ENCODE measurements around the gene FAM78A. TPM values are rescaled to one million over a fixed set of nuclear protein-coding genes. Genes with fewer than 3 reads are reported as not detected.
"Not testable (repeated sequence)": the region's sequence is repeated elsewhere in the genome, so short reads cannot be mapped to it uniquely, and the experiment has no call there.

FAM78A gene
- total and polyA plus RNA-seq, 2 experiments from 2014 or later, result 0.23 to 1.1 TPM

DNA sequence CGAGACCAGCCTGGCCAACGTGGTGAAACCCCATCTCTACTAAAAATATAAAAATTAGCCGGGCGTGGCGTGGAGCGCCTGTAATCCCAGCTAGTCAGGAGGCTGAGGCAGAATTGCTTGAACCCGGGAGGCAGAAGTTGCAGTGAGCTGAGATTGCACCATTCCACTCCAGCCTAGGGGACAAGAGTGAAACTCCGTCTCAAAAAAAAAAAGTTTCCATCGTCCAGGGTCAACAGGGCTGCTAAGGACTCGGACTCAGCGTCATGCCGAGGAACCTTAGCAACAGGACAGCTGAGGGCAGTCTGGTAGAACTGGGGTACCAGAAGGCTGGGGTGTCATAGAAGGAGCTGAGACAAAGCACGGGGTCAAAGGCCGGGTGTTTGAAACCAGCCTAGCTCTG lies 21.7 kb downstream of the FAM78A start:
- in situ Hi-C loops (cut with MboI), result no loop called here
- DNase-seq, result no peak
- Histone ChIP-seq H3K4me2 (ENCODE audit: unreplicated experiment) (no peak overlapping the region), H4K20me1 (ENCODE audit: insufficient read depth) (no peaks in the 10 kb centered on the region), H3K27me3 (replicated peaks; ENCODE audit: insufficient read depth) (no peaks in the 10 kb centered on the region), H3K27ac (no peak overlapping the region), H3K9me3 (ENCODE audit: low read depth) (no peaks in the 10 kb centered on the region), H3K9me2 (ENCODE audit: insufficient read depth) (no peaks in the 10 kb centered on the region), H3K4me1 (ENCODE audit: insufficient read depth) (peaks cover 10% of the 10 kb centered on the region), H3K79me2 (ENCODE audit: insufficient read depth) (no peaks in the 10 kb centered on the region), H3K4me3 (no peak overlapping the region), H3K9ac (no peak overlapping the region), H2AFZ (no peak overlapping the region), H3F3A (ENCODE audit: insufficient read depth) (peaks cover 6% of the 10 kb centered on the region; the same call in 1 of the 2 replicates), H3K36me3 (ENCODE audit: low read depth) (no peaks in the 10 kb centered on the region)
- no peak for TF ChIP-seq EZH2 (IDR thresholded peaks at IDR 0.05; ENCODE audit: insufficient read depth, poor library complexity, severe bottlenecking)
- TF ChIP-seq EZH2phosphoT487 (IDR thresholded peaks at IDR 0.05; ENCODE audit: insufficient read depth, low read depth), result no peak
- 96 to 98% methylated on average over 13 to 14 of the region's 14 CpGs for WGBS, 2 experiments (ENCODE audit: low coverage in 1 of 2, low lambda C conversion rate in 2 of 2, missing lambda C conversion rate in 2 of 2)

DNA sequence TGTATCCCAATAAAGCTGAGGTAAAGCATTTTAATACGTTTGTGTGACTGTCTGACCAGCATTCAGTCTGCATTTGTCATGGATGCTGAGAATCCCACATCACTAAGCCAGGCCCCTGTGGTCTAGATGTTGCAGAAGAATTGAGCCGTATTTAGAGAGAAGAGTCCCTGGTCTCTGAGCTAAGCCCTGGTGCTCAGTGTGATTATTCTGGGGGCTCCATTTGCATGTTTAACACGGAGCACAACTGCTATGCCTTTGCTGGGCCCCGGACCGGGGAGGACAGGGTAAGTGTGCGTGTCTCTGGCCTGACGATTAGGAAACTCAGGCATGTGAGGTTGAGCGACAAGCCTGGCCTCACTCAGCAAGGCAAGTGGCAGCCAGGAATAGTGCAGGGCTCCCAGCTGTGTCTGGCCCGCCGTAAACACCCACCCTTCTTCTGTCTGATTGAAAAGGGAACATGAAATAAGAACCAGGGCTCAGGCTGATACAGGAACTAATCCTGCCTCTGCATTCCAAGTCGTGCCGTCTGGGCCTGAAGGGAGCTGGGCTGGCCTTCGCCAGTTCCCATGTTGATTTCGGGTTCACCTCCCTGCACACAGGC lies 22.3 kb downstream of the FAM78A start:
- Histone ChIP-seq H3K9ac (no peak overlapping the region), H3K36me3 (ENCODE audit: low read depth) (no peaks in the 10 kb centered on the region), H3K4me3 (no peak overlapping the region), H3K9me2 (ENCODE audit: insufficient read depth) (no peaks in the 10 kb centered on the region), H3K27ac (no peak overlapping the region), H3K27me3 (replicated peaks; ENCODE audit: insufficient read depth) (no peaks in the 10 kb centered on the region), H3K4me1 (ENCODE audit: insufficient read depth) (peaks cover 10% of the 10 kb centered on the region), H3K79me2 (ENCODE audit: insufficient read depth) (no peaks in the 10 kb centered on the region), H3K4me2 (ENCODE audit: unreplicated experiment) (no peak overlapping the region), H2AFZ (peak overlapping the region; percentile 57), H3F3A (ENCODE audit: insufficient read depth) (peaks cover 6% of the 10 kb centered on the region; the same call in 1 of the 2 replicates), H3K9me3 (ENCODE audit: low read depth) (no peaks in the 10 kb centered on the region), H4K20me1 (ENCODE audit: insufficient read depth) (no peaks in the 10 kb centered on the region)
- in situ Hi-C loops (cut with MboI), result no loop called here
- 37 to 42% methylated on average over 14 of the region's 14 CpGs for WGBS, 2 experiments (ENCODE audit: low coverage in 1 of 2, low lambda C conversion rate in 2 of 2, missing lambda C conversion rate in 2 of 2)
- DNase-seq, result peak; percentile 64
- TF ChIP-seq EZH2 (IDR thresholded peaks at IDR 0.05; ENCODE audit: insufficient read depth, poor library complexity, severe bottlenecking), result no peak
- TF ChIP-seq EZH2phosphoT487 (IDR thresholded peaks at IDR 0.05; ENCODE audit: insufficient read depth, low read depth), result no peak

DNA sequence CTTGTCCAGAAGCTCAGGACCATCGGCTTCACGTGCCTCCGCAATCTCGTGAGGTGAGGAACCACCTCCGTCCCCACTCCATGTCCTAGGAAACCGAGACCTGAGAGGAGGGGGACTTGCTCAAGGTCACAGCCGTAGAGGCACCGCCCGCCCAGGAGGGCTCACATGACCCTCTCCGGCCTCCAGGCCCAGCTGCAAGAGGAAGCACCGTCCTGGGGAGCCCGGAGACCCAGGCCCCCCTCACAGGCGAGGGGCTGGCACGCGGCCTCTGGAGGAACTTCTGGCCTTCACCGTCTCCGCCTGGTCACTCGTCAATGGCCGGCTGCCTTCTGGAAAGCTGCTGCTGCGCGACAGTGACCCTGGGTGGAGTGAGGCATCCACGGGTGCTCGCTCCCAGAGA lies 24.2 kb downstream of the FAM78A start:
- Histone ChIP-seq H3K4me1 (ENCODE audit: insufficient read depth) (peaks cover 10% of the 10 kb centered on the region), H3K79me2 (ENCODE audit: insufficient read depth) (no peaks in the 10 kb centered on the region), H2AFZ (no peak overlapping the region), H3K27me3 (replicated peaks; ENCODE audit: insufficient read depth) (no peaks in the 10 kb centered on the region; the same call in 1 of the 2 replicates), H3F3A (ENCODE audit: insufficient read depth) (peaks cover 6% of the 10 kb centered on the region; the same call in 1 of the 2 replicates), H3K9me2 (ENCODE audit: insufficient read depth) (no peaks in the 10 kb centered on the region), H3K4me2 (ENCODE audit: unreplicated experiment) (no peak overlapping the region), H4K20me1 (ENCODE audit: insufficient read depth) (no peaks in the 10 kb centered on the region), H3K9me3 (ENCODE audit: low read depth) (no peaks in the 10 kb centered on the region), H3K27ac (no peak overlapping the region), H3K4me3 (no peak overlapping the region), H3K36me3 (ENCODE audit: low read depth) (no peaks in the 10 kb centered on the region), H3K9ac (no peak overlapping the region)
- WGBS, 2 experiments (ENCODE audit: low coverage in 1 of 2, low lambda C conversion rate in 2 of 2, missing lambda C conversion rate in 2 of 2), result 94 to 96% methylated on average over 23 of the region's 23 CpGs
- TF ChIP-seq EZH2phosphoT487 (IDR thresholded peaks at IDR 0.05; ENCODE audit: insufficient read depth, low read depth) (no peak), EZH2 (IDR thresholded peaks at IDR 0.05; ENCODE audit: insufficient read depth, poor library complexity, severe bottlenecking) (no peak)
- no peak for DNase-seq
- in situ Hi-C loops (cut with MboI), result no loop called here

DNA sequence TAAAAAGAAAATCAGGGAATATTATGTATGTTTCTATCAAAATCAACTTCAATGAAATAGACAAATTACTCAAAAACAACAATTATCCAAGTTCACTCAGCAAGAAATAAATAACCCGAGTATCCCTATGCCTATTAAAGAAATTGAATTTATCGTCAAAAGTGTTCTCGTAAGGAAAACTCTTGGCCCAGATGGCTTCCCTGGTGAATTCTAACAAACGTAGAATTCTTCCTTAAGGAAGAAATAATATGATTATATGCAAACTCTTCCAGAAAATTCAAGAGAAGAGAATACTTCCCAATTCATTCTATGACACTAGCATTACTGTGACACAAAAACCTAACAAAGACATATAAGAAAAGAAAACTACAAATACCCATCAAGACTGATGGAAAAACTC lies 29.7 kb downstream of the FAM78A start:
- H3K27me3 ChIP-seq (replicated peaks; ENCODE audit: insufficient read depth), result no peaks in the 10 kb centered on the region; the same call in 1 of the 2 replicates
- in situ Hi-C loops (cut with MboI), result no loop called here
- H3K27ac ChIP-seq, result no peak overlapping the region
- no peaks in the 10 kb centered on the region for H3K9me2 ChIP-seq (ENCODE audit: insufficient read depth)
- DNase-seq, result no peak
- no peak overlapping the region for H3K9ac ChIP-seq
- no peaks in the 10 kb centered on the region for H3K9me3 ChIP-seq (ENCODE audit: low read depth)
- H3F3A ChIP-seq (ENCODE audit: insufficient read depth), result no peaks in the 10 kb centered on the region
- no peaks in the 10 kb centered on the region for H3K79me2 ChIP-seq (ENCODE audit: insufficient read depth)
- no peaks in the 10 kb centered on the region for H4K20me1 ChIP-seq (ENCODE audit: insufficient read depth)
- no peaks in the 10 kb centered on the region for H3K36me3 ChIP-seq (ENCODE audit: low read depth)
- WGBS, 2 experiments (ENCODE audit: low coverage in 1 of 2, low lambda C conversion rate in 2 of 2, missing lambda C conversion rate in 2 of 2), result 76% methylated on average over 4 of the region's 4 CpGs
- no peaks in the 10 kb centered on the region for H3K4me1 ChIP-seq (ENCODE audit: insufficient read depth)
- no peak overlapping the region for H3K4me3 ChIP-seq
- no peak overlapping the region for H2AFZ ChIP-seq
- no peak overlapping the region for H3K4me2 ChIP-seq (ENCODE audit: unreplicated experiment)
- TF ChIP-seq EZH2phosphoT487 (IDR thresholded peaks at IDR 0.05; ENCODE audit: insufficient read depth, low read depth), result no peak
- TF ChIP-seq EZH2 (IDR thresholded peaks at IDR 0.05; ENCODE audit: insufficient read depth, poor library complexity, severe bottlenecking), result no peak

- 82 to 85% methylated on average over 5 of the region's 5 CpGs for WGBS, 2 experiments (ENCODE audit: low coverage in 1 of 2, low lambda C conversion rate in 2 of 2, missing lambda C conversion rate in 2 of 2)
- DNase-seq; H3K4me1 ChIP-seq (ENCODE audit: insufficient read depth); H3K79me2 ChIP-seq (ENCODE audit: insufficient read depth); H3K27ac ChIP-seq; H3K36me3 ChIP-seq (ENCODE audit: low read depth); H3K4me3 ChIP-seq; H4K20me1 ChIP-seq (ENCODE audit: insufficient read depth); H3K27me3 ChIP-seq (replicated peaks; ENCODE audit: insufficient read depth); H3K9ac ChIP-seq; H3K9me3 ChIP-seq (ENCODE audit: low read depth); H2AFZ ChIP-seq; H3F3A ChIP-seq (ENCODE audit: insufficient read depth); in situ Hi-C loops (cut with MboI); H3K9me2 ChIP-seq (ENCODE audit: insufficient read depth); H3K4me2 ChIP-seq (ENCODE audit: unreplicated experiment): not testable (repeated sequence)
Measured at GRCh38 chr9:131244331-131244730, 32.0 kb downstream of the FAM78A start.
